ENCODE data around the gene CADPS.

- TF ChIP-seq POLR2AphosphoS5 (IDR thresholded peaks at IDR 0.05) (no peak), CTCF (IDR thresholded peaks at IDR 0.05) (no peak), POLR2A (IDR thresholded peaks at IDR 0.05) (no peak), EP300 (IDR thresholded peaks at IDR 0.05) (no peak)
These were observed 52.3 kb downstream of the CADPS start for GRCh38 chr3:62822905-62823304.

Data from sigmoid colon (tissue), 4 donors.